ENCODE measurements around the gene USP38. TPM values are rescaled to one million over a fixed set of nuclear protein-coding genes. Genes with fewer than 3 reads are reported as not detected.
A peak's percentile ranks its signal among the peaks of the same experiment; 100 is the strongest.

Gene USP38
- total and polyA plus RNA-seq, 7 donors = 25.6 to 120 (median 53.5) TPM

DNA sequence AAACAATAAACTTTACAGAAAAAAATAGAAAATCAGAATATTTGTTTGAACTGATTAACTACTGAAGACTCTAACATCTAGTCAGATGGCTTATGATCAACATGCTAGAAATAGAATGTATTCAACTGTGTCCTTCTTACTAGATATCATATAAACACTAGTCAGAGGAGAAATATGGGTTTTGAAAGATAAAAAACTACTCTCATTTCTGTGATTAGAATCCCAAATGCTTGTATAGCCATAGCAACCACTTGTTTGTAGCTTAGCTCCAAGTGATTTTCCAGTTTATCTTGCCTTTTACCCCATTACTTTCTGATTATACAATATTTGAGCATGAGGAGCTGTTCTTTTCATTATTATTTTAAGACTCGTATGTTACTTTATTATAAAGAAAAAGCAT, 31.2 kb downstream of the USP38 start:
- WGBS, 3 donors = 22 to 61% (median 33%) methylated on average over 1 of the region's 1 CpG
- Histone ChIP-seq H3K4me3 (no peak overlapping the region), H3K27me3 (ENCODE audit: insufficient read depth in 3 of 3, low read length in 2 of 3) (no peaks in the 10 kb centered on the region), H3K36me3 (ENCODE audit: insufficient read depth in 1 of 2, low read depth in 1 of 2) (peaks cover 0 to 58% of the 10 kb centered on the region in 2 donors), H3K27ac (peak overlapping the region; percentile 82), H3K9me3 (no peaks in the 10 kb centered on the region), H3K4me1 (peaks cover 38% of the 10 kb centered on the region)
- no peak for DNase-seq
- TF ChIP-seq, protein P1, sequence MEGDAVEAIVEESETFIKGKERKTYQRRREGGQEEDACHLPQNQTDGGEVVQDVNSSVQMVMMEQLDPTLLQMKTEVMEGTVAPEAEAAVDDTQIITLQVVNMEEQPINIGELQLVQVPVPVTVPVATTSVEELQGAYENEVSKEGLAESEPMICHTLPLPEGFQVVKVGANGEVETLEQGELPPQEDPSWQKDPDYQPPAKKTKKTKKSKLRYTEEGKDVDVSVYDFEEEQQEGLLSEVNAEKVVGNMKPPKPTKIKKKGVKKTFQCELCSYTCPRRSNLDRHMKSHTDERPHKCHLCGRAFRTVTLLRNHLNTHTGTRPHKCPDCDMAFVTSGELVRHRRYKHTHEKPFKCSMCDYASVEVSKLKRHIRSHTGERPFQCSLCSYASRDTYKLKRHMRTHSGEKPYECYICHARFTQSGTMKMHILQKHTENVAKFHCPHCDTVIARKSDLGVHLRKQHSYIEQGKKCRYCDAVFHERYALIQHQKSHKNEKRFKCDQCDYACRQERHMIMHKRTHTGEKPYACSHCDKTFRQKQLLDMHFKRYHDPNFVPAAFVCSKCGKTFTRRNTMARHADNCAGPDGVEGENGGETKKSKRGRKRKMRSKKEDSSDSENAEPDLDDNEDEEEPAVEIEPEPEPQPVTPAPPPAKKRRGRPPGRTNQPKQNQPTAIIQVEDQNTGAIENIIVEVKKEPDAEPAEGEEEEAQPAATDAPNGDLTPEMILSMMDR (IDR thresholded peaks at IDR 0.05) = no peak
- ATAC-seq = peak; percentile 61 to 82 (median 68)
- intact Hi-C loops (cut with DNase I) = no loop called here

DNA sequence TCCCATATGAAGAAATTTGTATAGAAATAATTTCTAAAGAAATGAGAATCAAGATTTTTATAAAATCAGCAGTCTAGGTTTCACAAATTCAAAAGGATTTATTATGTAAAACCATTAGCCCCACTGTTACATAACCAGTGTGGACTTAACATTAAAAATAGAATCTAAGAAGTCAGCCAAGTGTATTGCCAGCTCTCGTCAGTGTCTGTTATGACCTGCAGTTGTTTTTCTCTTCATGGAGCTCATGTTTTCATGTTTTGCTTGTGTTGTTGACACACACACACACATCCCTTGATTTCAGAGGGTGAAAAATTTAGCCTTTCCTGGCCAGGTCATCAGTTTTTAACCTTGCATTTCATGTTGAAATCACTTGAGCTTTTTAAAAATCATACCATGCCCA, 39.5 kb downstream of the USP38 start:
- Histone ChIP-seq H3K9me3 (no peaks in the 10 kb centered on the region), H3K4me1 (peaks cover 33% of the 10 kb centered on the region), H3K27me3 (ENCODE audit: insufficient read depth in 3 of 3, low read length in 2 of 3) (no peaks in the 10 kb centered on the region), H3K27ac (peak overlapping the region; percentile 67), H3K36me3 (ENCODE audit: insufficient read depth in 1 of 2, low read depth in 1 of 2) (peaks cover 0 to 18% of the 10 kb centered on the region in 2 donors), H3K4me3 (peak overlapping the region; percentile 12)
- intact Hi-C loops (cut with DNase I) = loop anchor here (5.0 to 10.0 kb wide), 3 partner anchors 111 to 168 kb away; partner anchors contain the start of gene GAB1 (in 2 of the 2)
- DNase-seq (no peak), ATAC-seq (peak; percentile 77 to 89 (median 85))
- TF ChIP-seq, protein P1 (IDR thresholded peaks at IDR 0.05) = no peak
- 3 to 6% (median 6%) methylated on average over 1 of the region's 1 CpG for WGBS, 3 donors

DNA sequence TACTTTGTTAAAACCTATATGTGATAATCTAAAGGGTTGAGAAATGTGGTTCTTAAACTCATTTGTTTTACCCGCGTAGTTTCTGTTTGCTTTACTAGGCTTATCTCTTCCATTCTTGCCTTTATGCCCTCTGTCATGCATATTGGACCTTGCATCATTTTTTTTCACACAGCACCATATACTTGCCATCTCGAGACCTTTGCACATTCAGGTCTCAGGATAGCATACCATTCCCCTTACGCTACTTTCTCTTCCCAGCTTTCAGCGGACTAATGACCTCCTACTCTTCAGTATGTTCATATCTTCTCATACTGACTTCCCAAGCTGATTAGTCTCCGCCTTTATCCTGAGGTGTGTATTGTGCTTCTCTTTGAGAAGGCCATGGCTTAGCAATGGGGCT, 40.5 kb downstream of the USP38 start:
- intact Hi-C loops (cut with DNase I) = loop anchor here in 1 of 2 donors (10.0 kb wide), 1 partner anchor 110 kb away; the partner anchor contains the start of gene GAB1
- WGBS, 3 donors = 78 to 87% (median 79%) methylated on average over 6 of the region's 6 CpGs
- ATAC-seq = peak in 3 of 4 donors; percentile 12 to 48 (median 48)
- TF ChIP-seq, protein P1 (IDR thresholded peaks at IDR 0.05) = no peak
- no peaks in the 10 kb centered on the region for H3K27me3 ChIP-seq (ENCODE audit: insufficient read depth in 3 of 3, low read length in 2 of 3)
- no peak overlapping the region for H3K4me3 ChIP-seq
- DNase-seq = no peak
- H3K9me3 ChIP-seq = no peaks in the 10 kb centered on the region
- peaks cover 33% of the 10 kb centered on the region for H3K4me1 ChIP-seq
- H3K27ac ChIP-seq = peak overlapping the region; percentile 67
- peaks cover 0 to 15% of the 10 kb centered on the region in 2 donors for H3K36me3 ChIP-seq (ENCODE audit: insufficient read depth in 1 of 2, low read depth in 1 of 2)

DNA sequence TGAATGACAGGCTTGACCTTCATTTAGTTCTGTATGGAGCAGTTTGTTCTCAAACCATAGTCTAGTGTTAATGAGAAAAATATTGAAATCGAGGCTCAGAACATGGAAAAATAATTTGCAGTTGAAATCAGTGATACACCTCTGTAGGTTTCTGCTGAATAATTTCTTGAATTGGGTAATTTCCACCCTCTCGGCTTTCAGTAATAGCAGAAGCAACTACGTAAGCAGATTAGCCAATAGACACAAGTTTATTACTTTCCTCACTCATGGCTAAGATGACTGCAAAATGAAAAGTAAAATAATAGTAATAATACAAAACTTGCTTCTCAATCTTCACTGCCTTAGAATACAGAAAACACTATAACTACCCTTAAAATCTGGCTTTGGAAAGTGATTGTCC, 46.0 kb downstream of the USP38 start:
- TF ChIP-seq, protein P1 (IDR thresholded peaks at IDR 0.05) = no peak
- intact Hi-C loops (cut with DNase I) = no loop called here
- H3K4me3 ChIP-seq = no peak overlapping the region
- DNase-seq (no peak), ATAC-seq (no peak)
- WGBS, 3 donors = 87 to 99% (median 87%) methylated on average over 3 of the region's 3 CpGs
- no peak overlapping the region for H3K27ac ChIP-seq
- no peaks in the 10 kb centered on the region for H3K9me3 ChIP-seq
- no peaks in the 10 kb centered on the region for H3K27me3 ChIP-seq (ENCODE audit: insufficient read depth in 3 of 3, low read length in 2 of 3)
- no peaks in the 10 kb centered on the region for H3K4me1 ChIP-seq
- no peaks in the 10 kb centered on the region for H3K36me3 ChIP-seq (ENCODE audit: insufficient read depth in 1 of 2, low read depth in 1 of 2)

DNA sequence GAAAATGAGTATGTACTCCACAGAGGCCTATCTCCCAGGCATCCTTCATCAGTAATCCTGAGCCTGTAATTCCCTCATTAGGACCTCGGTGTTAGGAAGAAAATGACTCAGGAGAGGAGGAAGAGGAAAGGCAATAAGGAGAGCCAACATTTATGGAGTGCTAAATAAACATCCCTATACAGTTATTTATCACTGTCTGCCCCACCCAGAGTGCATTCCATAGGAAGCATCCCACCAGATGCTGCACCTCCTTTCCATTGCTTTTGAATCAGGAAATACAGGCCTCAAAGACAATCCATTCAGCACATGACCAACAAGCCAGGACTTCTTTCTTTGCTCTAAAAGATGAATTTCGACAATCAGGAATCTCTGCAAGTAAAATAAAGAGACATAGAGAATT, 47.6 kb downstream of the USP38 start:
- ATAC-seq = no peak

More for the DNA sequence above, 47.6 kb downstream of the USP38 start:
- WGBS, 3 donors = 50 to 61% (median 58%) methylated on average over 2 of the region's 2 CpGs
- Histone ChIP-seq H3K27me3 (ENCODE audit: insufficient read depth in 3 of 3, low read length in 2 of 3) (no peaks in the 10 kb centered on the region), H3K4me1 (no peaks in the 10 kb centered on the region), H3K4me3 (no peak overlapping the region), H3K27ac (no peak overlapping the region), H3K36me3 (ENCODE audit: insufficient read depth in 1 of 2, low read depth in 1 of 2) (no peaks in the 10 kb centered on the region), H3K9me3 (no peaks in the 10 kb centered on the region)
- no peak for DNase-seq
- intact Hi-C loops (cut with DNase I) = no loop called here
- TF ChIP-seq, protein P1 (IDR thresholded peaks at IDR 0.05) = no peak

All from psoas muscle (tissue), 8 donors.